Subcutaneous adipose tissue (tissue), 4 donors: ENCODE data around the gene ANTXR1. TPM values are rescaled to one million over a fixed set of nuclear protein-coding genes. Genes with fewer than 3 reads are reported as not detected.

Source experiments
- total RNA-seq, 4 donors: library from RNA; depleted of rRNA; stranded (reverse); fragments of >200 nt; gene quantifications; one replicate each; pipeline ENCODE4 v1.1.0, GENCODE V29; 2016
- TF ChIP-seq, protein P1 (sequence below): fragments of 450-650 bp; IDR thresholded peaks from one replicate; pipeline ENCODE4 v1.5.1; 2016; ENCODE audit warnings: low read depth, mild to moderate bottlenecking, control low read depth, antibody characterized with exemption, moderate library complexity

The ANTXR1 gene
- total RNA-seq, 4 donors from 2014 or later, result 45.4 to 88.7 (median 67.0) TPM

DNA sequence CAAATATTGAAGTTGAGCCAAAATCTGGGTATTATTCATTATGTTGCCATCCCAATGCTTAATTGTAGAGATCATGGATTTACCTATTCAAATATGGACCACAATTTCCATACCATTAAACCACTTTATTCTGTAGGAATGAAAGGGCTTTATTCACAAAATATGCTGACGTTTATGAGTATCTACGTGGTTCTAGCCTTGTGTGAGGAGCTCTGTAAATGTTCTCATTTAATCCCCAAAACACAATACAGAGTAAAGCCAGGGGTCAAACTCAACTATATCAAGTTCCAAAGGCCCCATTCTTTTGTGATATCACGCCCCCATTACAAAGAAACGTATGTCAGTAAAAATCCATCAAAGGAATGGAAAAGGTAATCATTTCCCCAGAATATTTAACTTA, 61.9 kb downstream of the ANTXR1 start:
- TF ChIP-seq, protein P1, sequence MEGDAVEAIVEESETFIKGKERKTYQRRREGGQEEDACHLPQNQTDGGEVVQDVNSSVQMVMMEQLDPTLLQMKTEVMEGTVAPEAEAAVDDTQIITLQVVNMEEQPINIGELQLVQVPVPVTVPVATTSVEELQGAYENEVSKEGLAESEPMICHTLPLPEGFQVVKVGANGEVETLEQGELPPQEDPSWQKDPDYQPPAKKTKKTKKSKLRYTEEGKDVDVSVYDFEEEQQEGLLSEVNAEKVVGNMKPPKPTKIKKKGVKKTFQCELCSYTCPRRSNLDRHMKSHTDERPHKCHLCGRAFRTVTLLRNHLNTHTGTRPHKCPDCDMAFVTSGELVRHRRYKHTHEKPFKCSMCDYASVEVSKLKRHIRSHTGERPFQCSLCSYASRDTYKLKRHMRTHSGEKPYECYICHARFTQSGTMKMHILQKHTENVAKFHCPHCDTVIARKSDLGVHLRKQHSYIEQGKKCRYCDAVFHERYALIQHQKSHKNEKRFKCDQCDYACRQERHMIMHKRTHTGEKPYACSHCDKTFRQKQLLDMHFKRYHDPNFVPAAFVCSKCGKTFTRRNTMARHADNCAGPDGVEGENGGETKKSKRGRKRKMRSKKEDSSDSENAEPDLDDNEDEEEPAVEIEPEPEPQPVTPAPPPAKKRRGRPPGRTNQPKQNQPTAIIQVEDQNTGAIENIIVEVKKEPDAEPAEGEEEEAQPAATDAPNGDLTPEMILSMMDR, result no peak

DNA sequence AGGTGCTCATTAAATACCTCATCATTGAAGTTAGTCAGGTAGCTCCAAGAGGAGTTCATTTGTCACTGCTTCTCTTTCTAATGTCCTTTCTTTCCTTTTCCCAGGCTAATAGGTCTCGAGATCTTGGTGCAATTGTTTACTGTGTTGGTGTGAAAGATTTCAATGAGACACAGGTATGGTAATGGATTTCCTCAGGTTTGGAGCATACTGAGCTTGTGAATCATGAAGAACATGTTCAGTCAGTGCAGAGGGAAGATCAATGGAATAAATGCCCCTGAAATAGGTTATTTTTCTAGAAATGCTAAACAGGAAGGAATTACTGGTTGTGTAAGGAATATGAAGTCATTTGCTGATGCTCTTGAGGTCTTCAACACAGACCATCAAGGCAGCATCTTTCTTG, 62.5 kb downstream of the ANTXR1 start:
- TF ChIP-seq, protein P1, result no peak

DNA sequence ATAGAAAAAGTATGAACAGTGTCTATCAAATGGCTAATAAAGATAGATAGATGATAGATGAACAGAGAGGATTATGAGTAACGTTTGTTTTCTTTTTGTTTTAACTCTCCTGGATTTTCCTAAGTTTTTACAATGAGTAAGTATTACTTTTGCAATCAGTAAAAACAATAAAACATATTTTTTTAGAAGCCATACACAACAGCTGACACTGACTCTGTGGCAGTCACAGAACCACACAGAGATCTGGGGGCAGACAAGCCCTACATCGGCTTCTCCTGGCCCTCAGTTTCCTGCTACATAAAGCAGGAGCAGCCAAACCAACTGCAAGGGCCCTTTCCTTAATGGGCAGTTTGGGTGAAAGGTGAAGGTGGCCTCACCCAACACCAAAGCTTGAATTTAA, 63.6 kb downstream of the ANTXR1 start:
- TF ChIP-seq, protein P1, result no peak

DNA sequence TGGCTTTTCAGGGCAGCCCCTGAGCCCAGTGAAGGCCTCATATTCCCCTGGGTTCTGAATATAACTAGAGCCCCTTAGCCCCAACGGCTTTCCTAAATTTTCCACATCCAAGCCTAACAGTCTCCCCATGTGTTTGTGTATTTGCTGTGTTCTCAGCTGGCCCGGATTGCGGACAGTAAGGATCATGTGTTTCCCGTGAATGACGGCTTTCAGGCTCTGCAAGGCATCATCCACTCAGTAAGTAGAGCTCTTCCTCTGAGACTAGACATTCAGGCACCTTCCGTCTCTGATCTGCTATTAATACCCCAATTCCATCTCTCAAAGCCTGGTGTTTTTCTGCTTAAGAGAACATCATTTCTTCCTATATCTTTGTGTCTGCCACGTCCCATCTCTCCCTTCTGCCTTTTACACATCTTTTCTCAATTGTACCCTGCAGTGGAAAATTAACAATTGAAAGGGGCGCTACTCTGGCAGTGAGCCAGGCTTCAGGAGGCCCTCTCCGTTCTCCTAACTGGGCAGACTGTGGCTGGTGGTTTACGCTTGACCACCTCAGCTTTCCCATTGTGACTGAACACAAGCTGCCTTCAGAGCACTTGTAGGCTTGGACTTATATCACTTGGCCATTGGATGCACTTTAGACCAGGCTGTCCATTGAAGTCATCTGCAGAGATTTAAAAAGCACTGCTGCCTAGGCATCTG, 64.4 kb downstream of the ANTXR1 start:
- TF ChIP-seq, protein P1, result no peak

DNA sequence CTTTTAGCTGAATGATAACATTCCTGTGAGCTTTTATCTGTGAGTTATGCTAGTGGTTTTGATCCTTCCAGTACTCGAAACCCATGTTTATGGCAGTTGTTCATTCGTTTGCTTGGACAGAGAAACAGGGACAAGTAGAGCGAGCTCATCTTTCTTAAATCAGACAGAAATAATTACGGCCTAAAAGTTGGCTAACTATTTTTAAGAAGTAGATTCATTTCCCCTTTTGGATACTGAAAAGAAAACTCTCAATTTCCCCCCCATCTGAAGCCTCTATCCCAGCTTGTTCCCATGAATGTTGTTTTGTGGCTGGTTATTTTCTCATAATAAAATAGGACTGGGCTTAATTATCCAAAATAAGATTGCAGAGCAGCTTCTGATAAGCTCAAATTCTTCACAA, 67.1 kb downstream of the ANTXR1 start:
- TF ChIP-seq, protein P1, result no peak

DNA sequence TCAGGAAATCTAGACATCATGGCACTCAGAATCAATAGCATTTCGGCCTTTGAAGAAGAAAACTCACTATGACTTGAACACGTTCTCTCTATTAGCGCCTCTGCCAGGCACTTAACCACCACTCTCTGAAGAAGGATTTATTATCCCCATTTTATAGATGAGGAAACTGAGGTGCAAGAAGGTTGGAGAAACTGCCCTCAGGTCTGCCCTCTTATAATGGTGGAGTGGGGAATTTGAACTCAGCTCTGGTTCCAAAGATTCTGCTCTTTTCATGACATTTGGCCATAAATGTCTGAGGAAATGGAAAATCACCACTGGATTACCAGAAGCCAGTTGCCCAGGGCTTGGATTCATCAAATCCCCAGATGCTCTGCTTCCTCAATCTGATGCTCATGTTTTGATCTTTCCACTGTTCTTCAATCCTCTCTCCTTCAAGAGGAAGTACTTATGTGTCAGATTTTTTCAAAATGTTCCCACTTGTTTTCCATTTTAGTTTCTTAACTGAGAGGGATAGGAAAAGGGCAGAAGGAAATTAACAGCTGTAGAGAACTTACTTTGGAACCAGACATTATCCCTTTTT, 68.1 kb downstream of the ANTXR1 start:
- TF ChIP-seq, protein P1, result no peak

DNA sequence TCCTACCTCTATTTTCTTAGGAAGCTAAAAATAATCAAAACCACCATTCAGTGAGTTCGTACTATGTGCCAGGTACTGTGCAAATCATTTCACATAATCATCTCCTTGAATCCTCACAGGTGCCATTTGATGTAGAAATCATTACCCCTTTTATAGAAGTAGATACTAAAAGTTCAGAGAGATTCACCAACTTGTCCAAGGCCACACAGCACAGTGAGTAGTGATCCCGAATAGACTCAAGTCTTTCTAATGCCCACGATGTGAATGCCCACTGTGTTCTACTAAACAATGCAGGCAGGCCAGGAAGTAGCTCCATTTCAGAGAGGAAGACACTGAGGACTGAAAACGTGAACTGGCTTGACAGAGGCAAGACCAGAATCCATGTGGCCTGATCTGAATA, 68.8 kb downstream of the ANTXR1 start:
- TF ChIP-seq, protein P1, result no peak
